ENCODE measurements around the gene RER1.

RER1 gene

DNA sequence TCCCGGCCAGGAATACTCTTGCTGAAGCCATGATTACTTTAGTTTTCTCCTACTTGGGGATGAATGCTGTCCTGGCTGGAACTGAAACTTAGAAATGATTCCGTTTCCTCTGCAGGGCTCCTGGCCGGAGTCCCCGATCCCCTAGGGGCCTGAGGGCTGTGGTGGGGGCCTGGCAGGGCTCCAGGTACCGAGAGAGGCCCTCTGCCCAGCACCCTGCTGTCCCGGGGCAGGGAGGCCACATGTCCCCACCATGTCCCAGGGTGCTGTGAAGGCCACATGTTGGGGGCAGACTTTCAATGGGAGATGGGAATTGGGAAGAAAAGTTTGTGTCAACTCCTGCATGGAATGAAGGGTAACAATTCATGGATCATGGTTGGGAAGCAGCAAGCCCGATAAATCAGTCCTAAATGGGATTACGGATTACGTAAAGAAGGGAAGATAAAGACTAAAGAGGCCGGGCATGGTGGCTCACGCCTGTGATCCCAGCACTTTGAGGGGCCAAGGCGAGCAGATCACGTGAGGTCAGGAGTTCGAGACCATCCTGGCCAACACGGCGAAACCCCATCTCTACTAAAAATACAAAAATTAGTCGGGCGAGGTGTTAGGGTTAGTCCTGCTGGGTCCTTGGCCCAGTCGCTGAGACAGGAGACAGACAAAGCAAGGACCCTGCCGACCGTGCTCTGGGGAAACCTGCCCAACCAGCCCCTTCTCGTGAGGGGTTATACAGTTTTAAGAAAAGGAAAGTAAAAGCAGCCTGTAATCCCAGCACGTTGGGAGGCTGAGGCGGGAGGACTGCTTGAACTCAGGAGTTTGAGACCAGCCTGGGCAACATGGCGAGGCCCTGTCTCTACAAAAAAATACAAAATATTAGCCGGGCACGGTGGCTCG is 37.8 kb upstream of the RER1 start:
- DNase-seq (ENCODE audit: low spot score), result no peak

GRCh38 chr1:2354511-2355372 is 36.9 kb upstream of the RER1 start:
- no peak for DNase-seq (ENCODE audit: low spot score)

DNA sequence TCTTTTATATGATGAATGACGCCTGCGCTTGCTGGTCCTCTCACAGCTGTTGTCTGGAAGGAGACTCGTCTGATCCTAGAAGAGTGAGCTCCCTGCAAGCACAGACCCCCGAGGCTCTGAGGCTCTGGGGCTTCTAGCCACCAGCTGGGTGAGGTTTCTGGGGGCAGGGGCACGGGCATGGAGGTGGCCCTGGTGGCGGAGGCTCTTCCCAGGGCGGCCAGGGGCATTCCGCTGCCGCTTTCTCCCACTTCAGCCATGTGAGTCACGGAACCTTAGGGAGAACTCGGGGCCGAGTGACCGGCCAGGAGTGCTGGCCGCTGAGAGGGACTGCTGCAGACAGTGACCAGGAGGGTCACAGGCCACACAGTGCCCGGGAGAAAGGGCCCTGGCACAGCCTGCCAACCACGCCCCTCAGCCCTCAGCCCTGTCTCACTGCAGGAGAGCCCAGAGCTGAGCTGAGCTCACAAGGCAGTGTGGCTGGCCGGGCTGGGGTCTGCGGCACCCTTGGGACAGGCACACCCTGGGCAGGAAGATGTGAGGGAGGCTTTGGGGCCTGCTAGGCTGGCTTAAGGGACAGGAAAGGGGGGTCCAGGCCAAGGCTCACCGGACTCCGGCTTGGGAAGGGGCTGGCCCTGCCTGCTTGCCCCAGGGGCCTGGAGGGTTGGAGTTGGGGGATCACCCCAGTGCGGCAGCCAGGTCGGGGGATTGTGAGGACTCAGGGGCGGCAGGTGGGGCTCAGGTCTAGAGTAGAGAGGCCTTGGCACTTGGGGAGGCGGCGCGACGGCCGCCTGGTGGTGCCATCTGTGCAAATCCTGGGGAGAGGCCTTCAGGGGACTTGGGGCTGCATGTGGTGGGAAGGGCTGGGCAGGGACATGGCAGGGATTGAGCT is 36.0 kb upstream of the RER1 start:
- no peak for DNase-seq (ENCODE audit: low spot score)

DNA sequence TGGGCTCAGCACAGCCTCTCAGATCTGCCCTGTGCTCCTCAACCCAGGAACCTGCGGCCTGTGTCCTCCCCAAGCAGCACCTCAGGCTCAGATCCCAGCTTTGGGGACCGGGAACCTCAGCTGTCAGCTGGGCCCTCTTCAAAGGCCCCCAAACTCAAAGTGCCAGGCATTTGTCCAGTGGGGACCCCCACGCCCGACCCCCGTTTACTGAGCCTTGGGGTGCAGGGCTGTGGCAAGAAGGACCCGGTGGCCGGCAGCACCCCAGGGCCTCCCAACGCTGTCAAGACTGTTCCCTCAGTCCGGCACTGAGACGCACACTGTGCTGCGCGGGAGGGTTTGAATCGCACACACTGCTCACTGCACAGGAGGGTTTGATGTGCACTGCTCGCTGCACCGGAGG is 35.2 kb upstream of the RER1 start:
- DNase-seq (ENCODE audit: low spot score), result no peak

DNA sequence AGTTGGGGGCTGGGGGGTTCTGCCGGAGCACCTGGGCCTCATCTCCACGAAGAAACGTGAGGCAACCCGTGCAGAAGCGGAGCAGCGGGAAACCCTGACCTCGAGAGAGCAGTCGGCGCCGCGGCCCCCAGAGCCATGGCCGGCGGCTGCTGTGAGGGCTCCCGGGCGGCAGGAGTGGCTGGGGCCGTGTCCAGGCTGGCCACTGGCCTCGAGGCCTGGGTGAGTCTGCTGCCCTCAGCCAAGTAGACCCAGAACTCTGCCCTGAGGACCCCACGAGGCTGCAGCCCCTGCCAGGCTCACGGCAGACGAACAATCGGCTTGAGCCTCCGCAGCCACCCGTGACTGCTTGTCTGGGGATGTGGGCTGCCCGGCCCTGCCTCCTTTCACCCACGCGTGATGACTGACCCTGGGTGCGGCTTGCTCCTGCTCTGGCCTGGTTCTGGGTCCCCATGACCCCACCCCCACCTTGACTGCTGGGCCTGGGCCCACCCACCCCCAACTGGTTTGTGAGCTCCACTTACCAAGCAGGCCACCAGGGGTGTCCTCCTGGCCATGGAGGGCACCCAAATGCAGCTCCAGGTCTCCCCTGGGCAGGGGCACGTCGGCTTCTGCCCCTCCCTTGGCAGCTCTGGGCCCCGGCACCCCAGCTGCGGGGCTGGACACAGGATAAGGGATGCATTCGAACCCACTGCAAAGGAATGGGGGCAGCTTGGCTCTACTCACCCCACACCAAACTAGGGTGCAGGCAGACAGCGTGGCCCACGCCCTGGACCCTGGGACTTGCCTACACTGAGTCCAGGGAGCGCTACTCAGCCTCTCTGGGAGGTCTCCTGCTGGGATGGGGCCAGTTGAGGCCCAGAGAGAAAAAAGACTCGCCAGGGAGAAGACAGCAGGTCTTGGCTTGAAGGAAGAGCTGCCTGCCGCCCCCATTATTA is 34.5 kb upstream of the RER1 start:
- no peak for DNase-seq (ENCODE audit: low spot score)

DNA sequence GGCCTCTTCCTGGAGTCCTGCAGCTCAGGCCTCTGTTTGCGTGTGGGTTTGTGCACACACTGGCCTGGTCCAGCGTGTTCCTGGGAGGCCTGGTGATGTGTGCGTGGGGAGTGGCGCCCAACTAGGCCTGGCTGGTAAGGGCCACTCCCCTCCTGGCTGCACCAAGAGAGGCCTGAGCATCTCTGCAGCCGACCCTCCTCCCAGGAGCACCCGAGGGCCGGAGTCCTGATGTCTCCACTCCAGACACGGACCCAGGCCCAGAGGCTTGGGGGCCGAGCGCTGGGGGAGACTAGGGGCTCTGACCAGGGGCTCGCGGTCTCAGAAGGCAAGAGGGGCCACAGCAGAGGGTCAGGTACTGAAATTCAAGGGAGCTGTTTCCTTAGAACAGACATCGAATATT is 33.6 kb upstream of the RER1 start:
- DNase-seq (ENCODE audit: low spot score), result no peak

GRCh38 chr1:2358651-2359640 is 32.7 kb upstream of the RER1 start:
- DNase-seq (ENCODE audit: low spot score), result no peak

DNA sequence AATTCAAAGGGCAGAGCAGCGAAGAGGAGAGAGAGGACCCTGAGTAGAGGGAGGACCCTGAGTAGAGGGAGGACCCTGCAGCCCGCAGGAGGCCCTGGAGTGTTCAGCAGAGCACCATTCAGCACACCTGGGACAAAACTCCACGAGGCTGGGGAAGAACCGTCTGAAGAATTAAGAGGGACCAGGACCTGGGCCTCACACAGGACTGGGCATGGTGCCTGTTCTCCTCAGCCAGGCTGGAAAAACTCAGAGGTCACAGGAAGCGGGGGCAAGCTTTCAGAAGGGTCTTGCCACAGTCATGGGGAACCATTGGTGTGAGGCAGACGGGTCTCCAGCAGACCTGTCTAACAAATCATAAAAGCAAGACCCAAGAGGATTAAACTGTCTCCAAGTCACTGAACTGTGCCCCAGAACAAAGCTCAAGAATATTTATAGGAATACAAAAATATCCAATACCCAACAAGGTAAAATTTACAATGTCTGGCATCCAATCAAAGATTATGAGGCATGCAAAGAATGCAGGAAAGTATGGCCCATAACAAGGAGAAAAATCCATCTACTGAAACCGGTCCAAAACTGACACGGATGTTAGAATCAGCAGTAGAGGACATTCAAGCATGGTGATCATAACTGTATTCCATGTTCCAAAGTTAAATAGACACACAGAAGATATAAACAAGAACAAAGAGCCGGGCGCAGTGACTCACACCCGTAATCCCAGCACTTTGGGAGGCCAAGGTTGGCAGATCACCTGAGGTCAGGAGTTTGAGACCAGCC is 30.9 kb upstream of the RER1 start:
- DNase-seq (ENCODE audit: low spot score), result no peak

DNA sequence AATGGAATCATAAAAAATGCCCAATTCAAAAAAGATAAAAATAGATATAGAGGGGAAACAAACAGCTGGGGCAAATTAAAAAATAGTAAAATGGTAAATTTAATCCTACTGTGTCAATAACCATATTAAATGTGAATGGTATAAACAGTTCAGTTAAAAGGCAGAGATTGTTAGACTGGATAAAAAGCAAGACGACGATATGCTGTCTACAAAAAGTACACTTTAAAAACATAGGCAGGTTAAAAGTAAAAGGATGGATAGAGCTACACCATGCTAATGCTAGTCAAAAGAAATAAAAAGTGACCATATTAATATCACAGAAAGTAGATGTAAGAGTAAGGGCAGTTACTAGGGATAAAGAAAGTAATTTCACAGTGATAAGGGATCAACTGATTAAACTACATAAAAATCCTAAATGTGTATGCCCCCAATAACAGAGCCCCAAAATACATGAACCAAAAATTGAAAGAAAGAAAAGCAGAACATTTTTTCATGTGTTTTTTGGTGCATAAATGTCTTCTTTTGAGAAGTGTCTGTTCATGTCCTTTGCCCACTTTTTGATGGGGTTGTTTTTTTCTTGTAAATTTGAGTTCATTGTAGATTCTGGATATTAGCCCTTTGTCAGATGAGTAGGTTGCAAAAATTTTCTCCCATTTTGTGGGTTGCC is 27.7 kb upstream of the RER1 start:
- DNase-seq (ENCODE audit: low spot score), result no peak

DNA sequence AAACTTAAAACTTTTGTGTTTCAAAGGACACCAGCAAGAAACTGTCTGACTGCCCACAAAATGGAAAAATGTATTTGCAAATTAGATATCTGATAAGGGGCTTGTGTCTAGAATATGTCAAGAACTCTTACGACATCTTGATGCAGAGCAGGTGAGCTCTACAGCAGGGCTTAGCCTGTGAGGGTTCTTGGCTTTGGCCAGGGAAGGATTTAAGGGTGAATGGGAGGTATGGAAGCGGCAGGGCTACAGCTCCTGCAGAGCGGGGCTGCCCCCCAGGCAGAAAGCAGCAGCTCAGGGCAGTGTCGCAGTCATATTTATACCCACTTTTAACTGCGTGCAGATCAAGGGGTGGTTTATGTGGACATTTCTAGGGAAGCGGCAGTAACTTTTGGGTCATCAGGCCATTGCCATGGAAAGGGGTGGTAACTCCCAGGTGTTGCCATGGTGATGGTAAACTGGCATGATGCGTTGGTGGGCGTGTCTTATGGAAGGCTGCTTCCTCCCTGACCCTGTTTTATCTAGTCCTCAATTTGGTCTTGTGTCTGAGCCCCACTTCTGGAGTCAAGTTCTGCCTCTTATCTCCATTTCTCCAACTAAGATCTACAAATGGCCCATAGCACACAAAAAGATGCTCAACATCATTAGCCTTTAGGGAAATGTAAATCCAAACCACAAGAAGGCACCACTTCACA is 23.4 kb upstream of the RER1 start:
- no peak for DNase-seq (ENCODE audit: low spot score)

GRCh38 chr1:2372551-2373490 is 18.8 kb upstream of the RER1 start:
- no peak for DNase-seq (ENCODE audit: low spot score)

- DNase-seq (ENCODE audit: low spot score), result no peak
Observed at GRCh38 chr1:2373551-2374251, 17.9 kb upstream of the RER1 start.

- DNase-seq (ENCODE audit: low spot score), result no peak
Observed at GRCh38 chr1:2374252-2375155, 17.1 kb upstream of the RER1 start.

DNA sequence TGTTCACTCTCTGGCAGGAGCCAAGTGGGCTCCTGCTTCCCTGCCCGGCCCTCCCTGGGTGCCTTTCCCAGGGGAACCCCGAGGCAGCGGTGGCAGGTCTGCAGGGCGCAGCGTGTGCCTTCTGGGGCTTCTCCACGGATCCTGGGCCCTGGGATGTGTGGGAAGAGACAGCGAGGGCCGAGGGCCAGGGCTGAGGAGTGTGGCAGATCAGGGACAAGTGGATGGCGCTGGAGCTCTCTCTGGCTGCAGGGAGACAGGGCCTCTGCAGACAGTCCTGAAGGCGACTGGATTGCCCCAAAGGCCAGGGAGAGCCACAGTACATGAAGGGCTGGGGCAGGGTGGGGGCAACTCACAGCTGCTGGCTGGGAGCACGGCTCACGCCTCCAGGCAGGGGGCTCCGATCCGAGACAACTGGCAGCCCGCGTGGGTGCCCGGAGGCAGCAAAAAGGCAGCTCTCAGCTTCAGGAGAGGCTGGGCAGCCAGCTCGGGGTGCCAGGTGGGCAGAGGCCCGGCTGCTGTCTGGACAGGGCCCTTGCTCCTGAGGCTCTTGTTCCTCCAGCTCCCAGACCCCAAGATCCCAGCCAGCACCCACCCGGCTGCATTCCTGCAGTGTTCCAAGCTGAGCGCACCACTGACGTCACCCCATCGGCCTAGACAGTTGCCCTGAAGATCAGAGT is 16.3 kb upstream of the RER1 start:
- DNase-seq (ENCODE audit: low spot score), result no peak

Measured in cerebellar cortex (tissue), 1 donor.